Epithelial cell of esophagus (primary cell): ENCODE measurements around the gene RASSF10.

ENCODE experiments used
- DNase-seq: peaks from one replicate; pipeline ENCODE4 v3.0.0; 2010; ENCODE audit warnings: low read depth
- H3K4me3 ChIP-seq: 2 replicates; pipeline ENCODE4 v1.5.1; 2011; ENCODE audit warnings: mild to moderate bottlenecking, low read length, control low read depth
- CTCF ChIP-seq: IDR thresholded peaks from 2 replicates; pipeline ENCODE4 v1.5.1; 2011; ENCODE audit warnings: low read depth, mild to moderate bottlenecking, low read length, control low read depth, inconsistent platforms; ENCODE audit not compliant: insufficient read depth; ENCODE audit errors: missing control alignments

The RASSF10 gene

GRCh38 chr11:13051257-13051656 lies 42.1 kb downstream of the RASSF10 start:
- peak; percentile 74 for DNase-seq

GRCh38 chr11:13052130-13052571 lies 43.0 kb downstream of the RASSF10 start:
- no peak overlapping the region for H3K4me3 ChIP-seq
- no peak for TF ChIP-seq CTCF
- DNase-seq: peak; percentile 85

More at GRCh38 chr11:13051257-13051656, 42.1 kb downstream of the RASSF10 start:
- TF ChIP-seq CTCF: no peak
- no peak overlapping the region for H3K4me3 ChIP-seq

GRCh38 chr11:13053255-13053917 lies 44.3 kb downstream of the RASSF10 start:
- no peak overlapping the region for H3K4me3 ChIP-seq
- TF ChIP-seq CTCF: no peak
- no peak for DNase-seq

- no peak for TF ChIP-seq CTCF
- no peak for DNase-seq
- H3K4me3 ChIP-seq: no peak overlapping the region
Observed at GRCh38 chr11:13054278-13054677, 45.2 kb downstream of the RASSF10 start.

- TF ChIP-seq CTCF: no peak
- no peak for DNase-seq
- no peak overlapping the region for H3K4me3 ChIP-seq
Observed at GRCh38 chr11:13055200-13055599, 46.1 kb downstream of the RASSF10 start.

- DNase-seq: no peak
- no peak for TF ChIP-seq CTCF
- no peak overlapping the region for H3K4me3 ChIP-seq
Observed at GRCh38 chr11:13061294-13061990, 52.3 kb downstream of the RASSF10 start.
